Measurements from ENCODE around the gene MIF.
"Not testable (repeated sequence)": the region's sequence is repeated elsewhere in the genome, so short reads cannot be mapped to it uniquely, and the experiment has no call there.

The MIF gene

DNA sequence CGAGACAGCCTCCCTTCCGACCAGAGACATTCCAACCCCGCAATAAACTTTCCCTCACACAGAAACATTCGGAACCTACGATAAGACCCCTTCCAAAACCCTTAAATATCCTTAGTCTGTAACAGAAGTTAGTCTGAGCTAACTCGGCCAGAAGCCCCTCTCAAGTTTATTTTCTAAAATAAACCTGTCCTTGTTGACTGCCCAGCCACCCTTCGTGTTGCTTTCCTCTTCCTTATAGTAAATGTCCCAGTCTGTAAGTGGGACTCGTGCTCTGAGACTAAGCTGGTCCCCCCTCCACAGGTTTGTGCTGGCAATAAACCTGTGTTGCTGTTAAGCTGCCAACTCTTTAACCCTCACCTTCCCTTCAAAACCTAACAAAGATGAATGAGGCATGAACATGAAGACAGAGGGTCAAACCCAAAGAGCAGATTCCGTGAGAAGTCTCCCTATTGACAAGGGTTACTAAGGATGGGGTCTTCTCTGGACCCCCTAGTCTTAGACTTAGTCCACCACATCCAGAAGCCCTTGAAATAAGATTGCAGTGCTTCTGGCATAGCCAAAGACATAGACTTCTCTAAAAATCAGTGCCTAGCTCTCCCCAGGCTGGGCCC is 18.2 kb downstream of the MIF start:
- DNase-seq (ENCODE audit: low read depth, low spot score) = no peak
- Histone ChIP-seq H3K4me3 (ENCODE audit: insufficient read length, low read depth) (no peak overlapping the region), H3K4me1 (ENCODE audit: insufficient read depth, insufficient read length) (no peaks in the 10 kb centered on the region), H3K9me3 (ENCODE audit: insufficient read depth, low read length) (peaks cover 20% of the 10 kb centered on the region), H3K27me3 (ENCODE audit: insufficient read depth, insufficient read length) (no peaks in the 10 kb centered on the region), H3K36me3 (ENCODE audit: insufficient read depth, insufficient read length, low read length) (no peaks in the 10 kb centered on the region), H3K9ac (ENCODE audit: insufficient read length, low read depth) (no peak overlapping the region)
- TF ChIP-seq ZNF274 (IDR thresholded peaks at IDR 0.05; ENCODE audit: low read depth, low read length) = no peak
- no peak for TF ChIP-seq SUZ12 (IDR thresholded peaks at IDR 0.05; ENCODE audit: extremely low read depth, insufficient read depth, insufficient read length)
- TF ChIP-seq YY1 (IDR thresholded peaks at IDR 0.05; ENCODE audit: insufficient read depth, insufficient read length) = no peak

- Histone ChIP-seq H3K9ac (ENCODE audit: insufficient read length, low read depth) (peak overlapping the region; percentile 67), H3K4me3 (ENCODE audit: insufficient read length, low read depth) (peak overlapping the region; percentile 42), H3K9me3 (ENCODE audit: insufficient read depth, low read length) (peaks cover 20% of the 10 kb centered on the region), H3K36me3 (ENCODE audit: insufficient read depth, insufficient read length, low read length) (no peaks in the 10 kb centered on the region), H3K27me3 (ENCODE audit: insufficient read depth, insufficient read length) (no peaks in the 10 kb centered on the region), H3K4me1 (ENCODE audit: insufficient read depth, insufficient read length) (no peaks in the 10 kb centered on the region)
- no peak for TF ChIP-seq SUZ12 (IDR thresholded peaks at IDR 0.05; ENCODE audit: extremely low read depth, insufficient read depth, insufficient read length)
- no peak for DNase-seq (ENCODE audit: low read depth, low spot score)
These were observed 19.1 kb downstream of the MIF start for GRCh38 chr22:23913306-23913660.

GRCh38 chr22:23913661-23914353 is 19.6 kb downstream of the MIF start:
- H3K9ac ChIP-seq (ENCODE audit: insufficient read length, low read depth) = peak overlapping the region; percentile 67
- peak; percentile 81 for DNase-seq (ENCODE audit: low read depth, low spot score)
- no peaks in the 10 kb centered on the region for H3K4me1 ChIP-seq (ENCODE audit: insufficient read depth, insufficient read length)
- no peaks in the 10 kb centered on the region for H3K27me3 ChIP-seq (ENCODE audit: insufficient read depth, insufficient read length)
- H3K9me3 ChIP-seq (ENCODE audit: insufficient read depth, low read length) = peaks cover 20% of the 10 kb centered on the region
- peak overlapping the region; percentile 42 for H3K4me3 ChIP-seq (ENCODE audit: insufficient read length, low read depth)
- no peak for TF ChIP-seq ZNF274 (IDR thresholded peaks at IDR 0.05; ENCODE audit: low read depth, low read length)
- no peaks in the 10 kb centered on the region for H3K36me3 ChIP-seq (ENCODE audit: insufficient read depth, insufficient read length, low read length)

- Histone ChIP-seq H3K4me3 (ENCODE audit: insufficient read length, low read depth) (no peak overlapping the region), H3K36me3 (ENCODE audit: insufficient read depth, insufficient read length, low read length) (no peaks in the 10 kb centered on the region), H3K9ac (ENCODE audit: insufficient read length, low read depth) (no peak overlapping the region), H3K27me3 (ENCODE audit: insufficient read depth, insufficient read length) (no peaks in the 10 kb centered on the region), H3K9me3 (ENCODE audit: insufficient read depth, low read length) (peaks cover 20% of the 10 kb centered on the region), H3K4me1 (ENCODE audit: insufficient read depth, insufficient read length) (no peaks in the 10 kb centered on the region)
- no peak for DNase-seq (ENCODE audit: low read depth, low spot score)
- TF ChIP-seq SUZ12 (IDR thresholded peaks at IDR 0.05; ENCODE audit: extremely low read depth, insufficient read depth, insufficient read length) (no peak), YY1 (IDR thresholded peaks at IDR 0.05; ENCODE audit: insufficient read depth, insufficient read length) (no peak), ZNF274 (IDR thresholded peaks at IDR 0.05; ENCODE audit: low read depth, low read length) (no peak)
These were observed 21.1 kb downstream of the MIF start for GRCh38 chr22:23915290-23915689.

- DNase-seq (ENCODE audit: low read depth, low spot score); H3K36me3 ChIP-seq (ENCODE audit: insufficient read depth, insufficient read length, low read length); H3K9ac ChIP-seq (ENCODE audit: insufficient read length, low read depth); H3K4me3 ChIP-seq (ENCODE audit: insufficient read length, low read depth); H3K27me3 ChIP-seq (ENCODE audit: insufficient read depth, insufficient read length); H3K4me1 ChIP-seq (ENCODE audit: insufficient read depth, insufficient read length); H3K9me3 ChIP-seq (ENCODE audit: insufficient read depth, low read length): not testable (repeated sequence)
These were observed 26.1 kb downstream of the MIF start for GRCh38 chr22:23920267-23920611.

DNA sequence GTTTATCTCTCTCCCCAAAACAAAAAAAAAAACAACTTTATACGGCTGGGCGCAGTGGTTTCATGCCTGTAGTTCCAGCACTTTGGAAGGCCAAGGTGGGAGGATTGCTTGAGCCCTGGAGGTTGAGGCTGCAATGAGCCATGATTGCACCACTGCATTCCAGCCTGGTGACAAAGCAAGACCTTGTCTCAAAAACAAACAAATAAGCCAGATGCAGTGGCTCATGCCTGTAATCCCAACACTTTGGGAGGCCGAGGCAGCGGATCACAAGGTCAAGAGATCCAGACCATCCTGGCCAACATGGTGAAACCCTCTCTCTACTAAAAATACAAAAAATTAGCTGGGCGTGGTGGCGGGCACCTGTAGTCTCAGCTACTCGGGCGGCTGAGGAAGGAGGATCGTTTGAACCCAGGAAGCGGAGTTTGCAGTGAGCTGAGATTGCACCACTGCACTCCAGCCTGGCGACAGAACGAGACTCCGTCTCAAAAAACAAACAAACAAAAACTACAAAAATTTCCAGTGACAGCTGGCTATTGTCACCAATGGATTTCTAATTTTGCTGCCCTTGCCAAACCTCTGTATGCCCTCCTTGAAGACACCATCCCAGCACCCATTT is 27.5 kb downstream of the MIF start:
- H3K4me1 ChIP-seq (ENCODE audit: insufficient read depth, insufficient read length); H3K36me3 ChIP-seq (ENCODE audit: insufficient read depth, insufficient read length, low read length); DNase-seq (ENCODE audit: low read depth, low spot score); H3K9ac ChIP-seq (ENCODE audit: insufficient read length, low read depth); H3K27me3 ChIP-seq (ENCODE audit: insufficient read depth, insufficient read length); H3K4me3 ChIP-seq (ENCODE audit: insufficient read length, low read depth): not testable (repeated sequence)
- H3K9me3 ChIP-seq (ENCODE audit: insufficient read depth, low read length) = peaks cover 20% of the 10 kb centered on the region; the same call in 1 of the 2 replicates

- no peaks in the 10 kb centered on the region for H3K4me1 ChIP-seq (ENCODE audit: insufficient read depth, insufficient read length)
- no peak overlapping the region for H3K4me3 ChIP-seq (ENCODE audit: insufficient read length, low read depth)
- H3K9me3 ChIP-seq (ENCODE audit: insufficient read depth, low read length) = peaks cover 25% of the 10 kb centered on the region; the same call in 1 of the 2 replicates
- DNase-seq (ENCODE audit: low read depth, low spot score) = no peak
- H3K9ac ChIP-seq (ENCODE audit: insufficient read length, low read depth) = no peak overlapping the region
- peaks cover 3% of the 10 kb centered on the region for H3K36me3 ChIP-seq (ENCODE audit: insufficient read depth, insufficient read length, low read length)
- TF ChIP-seq YY1 (IDR thresholded peaks at IDR 0.05; ENCODE audit: insufficient read depth, insufficient read length) (no peak), ZNF274 (IDR thresholded peaks at IDR 0.05; ENCODE audit: low read depth, low read length) (no peak), SUZ12 (IDR thresholded peaks at IDR 0.05; ENCODE audit: extremely low read depth, insufficient read depth, insufficient read length) (no peak)
- H3K27me3 ChIP-seq (ENCODE audit: insufficient read depth, insufficient read length) = no peaks in the 10 kb centered on the region
These were observed 28.7 kb downstream of the MIF start for GRCh38 chr22:23922921-23923320.

Measured in NT2/D1 (cell line).